Measurements from ENCODE around the gene HMCN2.

DNA sequence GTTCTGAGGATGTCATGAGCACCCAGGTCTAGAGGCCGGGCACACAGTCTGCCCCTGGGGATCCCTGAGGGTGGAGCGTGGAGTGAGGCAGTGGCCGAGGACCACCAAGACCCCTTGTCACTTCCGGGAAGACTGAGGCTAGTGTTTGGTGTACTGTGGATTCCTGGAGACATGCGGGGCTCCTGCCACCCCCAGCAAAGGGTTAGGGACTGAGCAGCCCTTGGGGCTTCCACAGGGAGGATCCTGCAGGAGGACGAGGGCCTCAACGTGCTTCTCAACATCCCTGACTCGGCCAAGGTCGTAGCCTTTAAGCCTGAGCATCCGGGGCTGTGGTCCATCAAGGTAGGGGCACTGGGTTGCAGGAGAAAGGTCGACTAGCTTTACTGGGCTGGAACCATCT is 29.9 kb downstream of the HMCN2 start:
- TF ChIP-seq TCF12 (IDR thresholded peaks at IDR 0.05; ENCODE audit: low read depth) (no peak), EGR1 (IDR thresholded peaks at IDR 0.05) (no peak), YY1 (IDR thresholded peaks at IDR 0.05; ENCODE audit: low read depth) (no peak), CREB1 (IDR thresholded peaks at IDR 0.05; ENCODE audit: low read depth) (no peak), RAD21 (IDR thresholded peaks at IDR 0.05; ENCODE audit: low read depth) (no peak), EP300 (IDR thresholded peaks at IDR 0.05; ENCODE audit: borderline replicate concordance) (no peak), CEBPB (IDR thresholded peaks at IDR 0.05) (no peak), TAF1 (IDR thresholded peaks at IDR 0.05; ENCODE audit: low read depth) (no peak), MAX (IDR thresholded peaks at IDR 0.05) (no peak), ZBTB7A (IDR thresholded peaks at IDR 0.05; ENCODE audit: low read depth) (no peak), TEAD4 (IDR thresholded peaks at IDR 0.05) (no peak), NFIC (IDR thresholded peaks at IDR 0.05) (no peak)
- TF ChIP-seq, protein P1, sequence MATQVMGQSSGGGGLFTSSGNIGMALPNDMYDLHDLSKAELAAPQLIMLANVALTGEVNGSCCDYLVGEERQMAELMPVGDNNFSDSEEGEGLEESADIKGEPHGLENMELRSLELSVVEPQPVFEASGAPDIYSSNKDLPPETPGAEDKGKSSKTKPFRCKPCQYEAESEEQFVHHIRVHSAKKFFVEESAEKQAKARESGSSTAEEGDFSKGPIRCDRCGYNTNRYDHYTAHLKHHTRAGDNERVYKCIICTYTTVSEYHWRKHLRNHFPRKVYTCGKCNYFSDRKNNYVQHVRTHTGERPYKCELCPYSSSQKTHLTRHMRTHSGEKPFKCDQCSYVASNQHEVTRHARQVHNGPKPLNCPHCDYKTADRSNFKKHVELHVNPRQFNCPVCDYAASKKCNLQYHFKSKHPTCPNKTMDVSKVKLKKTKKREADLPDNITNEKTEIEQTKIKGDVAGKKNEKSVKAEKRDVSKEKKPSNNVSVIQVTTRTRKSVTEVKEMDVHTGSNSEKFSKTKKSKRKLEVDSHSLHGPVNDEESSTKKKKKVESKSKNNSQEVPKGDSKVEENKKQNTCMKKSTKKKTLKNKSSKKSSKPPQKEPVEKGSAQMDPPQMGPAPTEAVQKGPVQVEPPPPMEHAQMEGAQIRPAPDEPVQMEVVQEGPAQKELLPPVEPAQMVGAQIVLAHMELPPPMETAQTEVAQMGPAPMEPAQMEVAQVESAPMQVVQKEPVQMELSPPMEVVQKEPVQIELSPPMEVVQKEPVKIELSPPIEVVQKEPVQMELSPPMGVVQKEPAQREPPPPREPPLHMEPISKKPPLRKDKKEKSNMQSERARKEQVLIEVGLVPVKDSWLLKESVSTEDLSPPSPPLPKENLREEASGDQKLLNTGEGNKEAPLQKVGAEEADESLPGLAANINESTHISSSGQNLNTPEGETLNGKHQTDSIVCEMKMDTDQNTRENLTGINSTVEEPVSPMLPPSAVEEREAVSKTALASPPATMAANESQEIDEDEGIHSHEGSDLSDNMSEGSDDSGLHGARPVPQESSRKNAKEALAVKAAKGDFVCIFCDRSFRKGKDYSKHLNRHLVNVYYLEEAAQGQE (IDR thresholded peaks at IDR 0.05; ENCODE audit: low read depth): no peak
- TF ChIP-seq, protein P2, sequence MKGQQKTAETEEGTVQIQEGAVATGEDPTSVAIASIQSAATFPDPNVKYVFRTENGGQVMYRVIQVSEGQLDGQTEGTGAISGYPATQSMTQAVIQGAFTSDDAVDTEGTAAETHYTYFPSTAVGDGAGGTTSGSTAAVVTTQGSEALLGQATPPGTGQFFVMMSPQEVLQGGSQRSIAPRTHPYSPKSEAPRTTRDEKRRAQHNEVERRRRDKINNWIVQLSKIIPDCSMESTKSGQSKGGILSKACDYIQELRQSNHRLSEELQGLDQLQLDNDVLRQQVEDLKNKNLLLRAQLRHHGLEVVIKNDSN (IDR thresholded peaks at IDR 0.05): no peak
